HG02973 (cell line): Measurements from ENCODE around the gene TCF12.

Experiments used
- ATAC-seq: cut with Tn5 transposase; IDR thresholded peaks from one replicate; pipeline ENCODE4 v1.9.1; 2021; ENCODE audit warnings: moderate library complexity; ENCODE audit not compliant: unreplicated experiment

Gene TCF12

GRCh38 chr15:57310876-57311275, 392.4 kb downstream of the TCF12 start:
- ATAC-seq: no peak

- ATAC-seq: no peak
Measured at GRCh38 chr15:57312006-57312317, 393.5 kb downstream of the TCF12 start.

DNA sequence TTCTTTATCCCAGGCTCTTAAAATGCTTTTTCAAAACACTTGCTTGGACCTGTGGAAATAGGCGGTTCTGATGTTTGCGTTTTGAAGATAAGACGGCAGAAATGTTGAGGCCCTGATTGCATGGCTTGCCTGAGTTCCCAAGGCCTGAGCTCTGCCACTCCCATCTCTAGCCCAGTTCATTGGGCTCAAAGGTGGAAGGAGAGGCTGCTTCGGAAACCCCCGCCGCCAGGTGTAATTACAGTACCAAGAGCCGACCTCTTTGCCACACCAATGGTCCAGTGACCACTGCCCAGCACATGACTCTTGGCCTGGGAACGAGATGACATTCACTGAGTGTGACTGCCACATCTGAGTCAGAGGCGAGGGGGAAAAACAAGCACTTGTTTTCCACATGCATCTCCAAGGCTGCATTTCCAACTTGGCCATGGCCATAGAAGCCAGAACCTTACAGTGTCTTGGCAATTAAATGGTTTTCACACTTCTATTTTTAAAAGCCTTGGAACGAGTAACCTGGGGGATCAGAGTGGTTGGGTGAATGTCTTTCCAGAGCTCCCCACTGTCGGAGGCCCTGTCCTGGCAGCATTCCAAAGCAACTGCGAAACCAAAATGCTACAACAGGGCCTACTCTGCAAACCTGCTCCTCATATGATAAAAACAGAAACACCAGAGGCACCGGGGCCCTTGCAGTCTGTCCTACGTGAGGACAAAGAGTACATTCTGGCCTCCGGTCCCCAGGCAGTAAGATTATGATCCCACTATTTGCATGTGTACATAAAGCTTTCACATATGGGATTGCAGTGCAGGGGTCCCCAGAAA, 394.1 kb downstream of the TCF12 start:
- ATAC-seq: no peak

GRCh38 chr15:57313134-57313483, 394.7 kb downstream of the TCF12 start:
- ATAC-seq: no peak

DNA sequence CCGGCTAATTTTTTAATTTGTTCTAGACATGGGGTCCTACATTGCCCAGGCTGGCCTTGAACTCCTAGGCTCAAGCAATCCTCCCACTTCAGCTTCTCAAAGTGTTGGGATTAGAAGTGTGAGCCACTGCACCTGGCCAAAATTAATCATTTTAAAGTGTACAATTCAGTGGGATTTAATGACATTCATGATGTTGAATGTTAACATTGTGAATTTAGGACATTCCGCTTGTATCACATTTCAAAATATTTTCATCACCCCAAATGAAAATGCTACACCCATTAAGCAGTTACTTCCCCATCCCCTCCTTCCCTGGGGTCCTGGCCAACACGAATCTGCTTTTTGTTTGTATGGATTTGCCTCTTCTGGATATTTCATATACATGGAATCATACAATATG, 395.8 kb downstream of the TCF12 start:
- ATAC-seq: no peak

DNA sequence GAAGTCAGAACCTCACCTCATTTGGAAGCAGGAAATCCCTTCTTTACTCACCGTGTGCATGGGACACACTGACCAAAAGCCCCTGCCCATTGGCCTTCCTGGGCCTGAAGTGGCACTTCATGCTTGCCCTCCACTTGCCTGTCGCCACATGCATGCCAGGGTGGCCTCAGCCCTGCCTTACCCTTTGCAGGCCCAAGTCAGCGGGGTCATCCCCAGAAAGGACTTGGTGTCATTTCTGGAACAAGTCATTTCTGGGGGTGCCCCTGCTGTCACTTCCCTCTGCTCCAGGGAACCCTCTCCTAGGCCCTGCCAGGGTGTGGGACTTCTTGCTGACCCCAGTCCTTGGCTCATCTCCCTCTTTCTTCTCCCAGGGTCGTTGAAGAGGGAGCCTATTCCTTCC, 398.0 kb downstream of the TCF12 start:
- no peak for ATAC-seq

GRCh38 chr15:57319226-57319918, 400.9 kb downstream of the TCF12 start:
- ATAC-seq: no peak

- ATAC-seq: no peak
Measured at GRCh38 chr15:57319919-57320560, 401.6 kb downstream of the TCF12 start.

- ATAC-seq: no peak
Measured at GRCh38 chr15:57320631-57321220, 402.3 kb downstream of the TCF12 start.

DNA sequence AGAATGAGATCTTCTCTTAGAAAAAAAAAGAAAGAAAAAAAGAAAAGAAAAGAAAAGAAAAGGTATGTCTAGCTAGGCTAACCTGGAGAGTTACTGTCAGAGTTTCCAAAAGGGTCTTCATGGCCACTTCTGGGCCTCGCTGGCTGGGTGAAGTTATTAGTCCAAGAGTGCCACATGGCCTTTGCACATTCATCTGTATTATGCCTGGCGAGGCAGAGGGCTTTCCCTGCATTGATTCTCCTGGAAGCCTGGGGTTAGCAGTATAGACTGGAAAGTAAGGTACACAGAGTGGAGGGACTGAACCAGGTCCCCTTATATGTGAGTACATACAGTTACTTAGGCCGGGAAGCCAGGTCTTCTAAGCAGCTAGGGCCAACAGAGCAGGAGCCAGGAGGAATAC, 403.0 kb downstream of the TCF12 start:
- no peak for ATAC-seq

- no peak for ATAC-seq
Measured at GRCh38 chr15:57321973-57322601, 403.6 kb downstream of the TCF12 start.

GRCh38 chr15:57322602-57323250, 404.3 kb downstream of the TCF12 start:
- no peak for ATAC-seq

GRCh38 chr15:57323299-57323805, 404.9 kb downstream of the TCF12 start:
- no peak for ATAC-seq

GRCh38 chr15:57323806-57324589, 405.6 kb downstream of the TCF12 start:
- ATAC-seq: no peak

DNA sequence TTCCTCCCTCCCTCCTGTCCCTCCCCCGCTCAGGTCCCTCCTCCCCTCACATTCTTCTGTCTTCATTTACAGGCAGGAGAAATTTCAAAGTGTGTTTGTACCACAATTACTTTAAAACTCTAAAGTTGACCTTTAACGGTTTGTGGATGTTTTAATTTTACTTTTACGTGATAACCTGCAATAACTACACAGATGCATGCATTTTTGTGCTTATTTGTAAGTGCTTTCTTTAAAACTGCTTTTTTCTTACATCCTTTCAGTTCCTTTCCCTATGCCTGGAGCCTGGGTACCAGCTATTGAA, 406.1 kb downstream of the TCF12 start:
- ATAC-seq: no peak

DNA sequence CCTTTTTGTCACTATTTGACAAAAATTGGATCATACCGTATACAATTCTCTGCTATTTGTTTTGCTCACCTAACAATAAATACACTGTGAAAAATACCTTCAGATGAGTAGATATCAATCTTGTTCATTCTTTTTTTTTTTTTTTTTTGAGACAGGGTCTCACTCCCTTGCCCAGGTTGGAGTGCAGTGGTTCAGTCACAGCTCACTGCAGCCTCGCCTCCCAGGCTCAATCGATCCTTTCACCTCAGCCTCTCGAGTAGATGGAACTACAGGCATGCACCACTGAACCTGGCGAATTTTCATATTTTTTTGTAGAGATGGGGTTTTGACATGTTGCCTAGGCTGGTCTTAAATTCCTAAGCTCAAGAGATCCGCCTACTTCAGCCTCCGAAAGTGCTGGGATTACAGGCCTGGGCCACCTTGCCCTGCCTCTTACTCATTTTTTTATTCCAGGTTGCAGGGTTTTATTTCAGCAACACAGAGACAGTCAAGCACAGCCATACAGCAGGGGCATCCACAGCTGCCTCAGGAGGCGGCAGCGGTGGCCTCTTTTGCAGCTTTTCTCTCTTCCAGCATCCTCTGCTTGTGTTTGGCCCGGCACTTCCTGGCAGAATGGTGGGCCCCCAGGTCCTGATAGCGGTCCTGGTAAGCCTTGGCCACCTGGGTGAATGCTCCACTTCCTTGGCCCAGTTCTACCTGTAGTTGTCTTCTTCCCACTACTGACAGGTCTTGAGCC, 406.7 kb downstream of the TCF12 start:
- no peak for ATAC-seq

- ATAC-seq: no peak
Measured at GRCh38 chr15:57326196-57326595, 407.8 kb downstream of the TCF12 start.

- ATAC-seq: no peak
Measured at GRCh38 chr15:57327985-57328471, 409.6 kb downstream of the TCF12 start.

GRCh38 chr15:57328479-57328878, 410.0 kb downstream of the TCF12 start:
- no peak for ATAC-seq
